ENCODE results near the gene NTM. TPM values are rescaled to one million over a fixed set of nuclear protein-coding genes. Genes with fewer than 3 reads are reported as not detected.

Gene NTM
- total and polyA plus RNA-seq, 2 experiments from 2014 or later = 25.9 to 49.0 TPM

- no peak overlapping the region for H3K27ac ChIP-seq
- in situ Hi-C loops (cut with MboI) = no loop called here
- no peak overlapping the region for H3K9ac ChIP-seq
- H3K9me2 ChIP-seq (ENCODE audit: insufficient read depth) = no peaks in the 10 kb centered on the region
- TF ChIP-seq EZH2phosphoT487 (IDR thresholded peaks at IDR 0.05; ENCODE audit: insufficient read depth, low read depth) = no peak
- no peak for TF ChIP-seq EZH2 (IDR thresholded peaks at IDR 0.05; ENCODE audit: insufficient read depth, poor library complexity, severe bottlenecking)
- H3K4me1 ChIP-seq (ENCODE audit: insufficient read depth) = no peaks in the 10 kb centered on the region
- no peaks in the 10 kb centered on the region for H3F3A ChIP-seq (ENCODE audit: insufficient read depth)
- H3K36me3 ChIP-seq (ENCODE audit: low read depth) = no peaks in the 10 kb centered on the region
- WGBS, 2 experiments (ENCODE audit: low coverage in 1 of 2, low lambda C conversion rate in 2 of 2, missing lambda C conversion rate in 2 of 2) = 77 to 80% methylated on average over 7 of the region's 7 CpGs
- no peaks in the 10 kb centered on the region for H4K20me1 ChIP-seq (ENCODE audit: insufficient read depth)
- no peak overlapping the region for H3K4me3 ChIP-seq
- no peak overlapping the region for H2AFZ ChIP-seq
- no peak for DNase-seq
- H3K27me3 ChIP-seq (replicated peaks; ENCODE audit: insufficient read depth) = no peaks in the 10 kb centered on the region
- H3K79me2 ChIP-seq (ENCODE audit: insufficient read depth) = no peaks in the 10 kb centered on the region
- no peak overlapping the region for H3K4me2 ChIP-seq (ENCODE audit: unreplicated experiment)
- H3K9me3 ChIP-seq (ENCODE audit: low read depth) = no peaks in the 10 kb centered on the region
Measured at GRCh38 chr11:131962818-131963217, 592.4 kb downstream of the NTM start.

- Histone ChIP-seq H3K27me3 (replicated peaks; ENCODE audit: insufficient read depth) (no peaks in the 10 kb centered on the region), H4K20me1 (ENCODE audit: insufficient read depth) (no peaks in the 10 kb centered on the region), H3K4me2 (ENCODE audit: unreplicated experiment) (no peak overlapping the region), H3K9me2 (ENCODE audit: insufficient read depth) (no peaks in the 10 kb centered on the region), H2AFZ (no peak overlapping the region), H3K4me3 (no peak overlapping the region), H3K27ac (no peak overlapping the region), H3K36me3 (ENCODE audit: low read depth) (no peaks in the 10 kb centered on the region), H3K9me3 (ENCODE audit: low read depth) (no peaks in the 10 kb centered on the region), H3K4me1 (ENCODE audit: insufficient read depth) (no peaks in the 10 kb centered on the region), H3F3A (ENCODE audit: insufficient read depth) (no peaks in the 10 kb centered on the region), H3K9ac (no peak overlapping the region), H3K79me2 (ENCODE audit: insufficient read depth) (no peaks in the 10 kb centered on the region)
- in situ Hi-C loops (cut with MboI) = no loop called here
- TF ChIP-seq EZH2phosphoT487 (IDR thresholded peaks at IDR 0.05; ENCODE audit: insufficient read depth, low read depth) (no peak), EZH2 (IDR thresholded peaks at IDR 0.05; ENCODE audit: insufficient read depth, poor library complexity, severe bottlenecking) (no peak)
- DNase-seq = no peak
- 89 to 90% methylated on average over 9 of the region's 9 CpGs for WGBS, 2 experiments (ENCODE audit: low coverage in 1 of 2, low lambda C conversion rate in 2 of 2, missing lambda C conversion rate in 2 of 2)
Measured at GRCh38 chr11:131964698-131965483, 594.5 kb downstream of the NTM start.

GRCh38 chr11:131965504-131965903 lies 595.1 kb downstream of the NTM start:
- 97 to 98% methylated on average over 3 of the region's 3 CpGs for WGBS, 2 experiments (ENCODE audit: low coverage in 1 of 2, low lambda C conversion rate in 2 of 2, missing lambda C conversion rate in 2 of 2)
- Histone ChIP-seq H3K4me2 (ENCODE audit: unreplicated experiment) (no peak overlapping the region), H3K4me1 (ENCODE audit: insufficient read depth) (no peaks in the 10 kb centered on the region), H3K27ac (no peak overlapping the region), H2AFZ (no peak overlapping the region), H3K9ac (no peak overlapping the region), H3F3A (ENCODE audit: insufficient read depth) (no peaks in the 10 kb centered on the region), H3K27me3 (replicated peaks; ENCODE audit: insufficient read depth) (no peaks in the 10 kb centered on the region), H3K79me2 (ENCODE audit: insufficient read depth) (no peaks in the 10 kb centered on the region), H3K9me3 (ENCODE audit: low read depth) (no peaks in the 10 kb centered on the region), H3K36me3 (ENCODE audit: low read depth) (no peaks in the 10 kb centered on the region), H4K20me1 (ENCODE audit: insufficient read depth) (no peaks in the 10 kb centered on the region), H3K9me2 (ENCODE audit: insufficient read depth) (no peaks in the 10 kb centered on the region), H3K4me3 (no peak overlapping the region)
- no peak for TF ChIP-seq EZH2 (IDR thresholded peaks at IDR 0.05; ENCODE audit: insufficient read depth, poor library complexity, severe bottlenecking)
- no peak for TF ChIP-seq EZH2phosphoT487 (IDR thresholded peaks at IDR 0.05; ENCODE audit: insufficient read depth, low read depth)
- in situ Hi-C loops (cut with MboI) = no loop called here
- DNase-seq = no peak

- Histone ChIP-seq H3K9me3 (ENCODE audit: low read depth) (no peaks in the 10 kb centered on the region), H3K9ac (no peak overlapping the region), H3K36me3 (ENCODE audit: low read depth) (no peaks in the 10 kb centered on the region), H3K4me2 (ENCODE audit: unreplicated experiment) (no peak overlapping the region), H3K9me2 (ENCODE audit: insufficient read depth) (no peaks in the 10 kb centered on the region), H3K27me3 (replicated peaks; ENCODE audit: insufficient read depth) (no peaks in the 10 kb centered on the region), H3K79me2 (ENCODE audit: insufficient read depth) (no peaks in the 10 kb centered on the region), H3K4me1 (ENCODE audit: insufficient read depth) (no peaks in the 10 kb centered on the region), H3K4me3 (no peak overlapping the region), H4K20me1 (ENCODE audit: insufficient read depth) (no peaks in the 10 kb centered on the region), H3F3A (ENCODE audit: insufficient read depth) (no peaks in the 10 kb centered on the region), H3K27ac (no peak overlapping the region), H2AFZ (no peak overlapping the region)
- no peak for DNase-seq
- 97 to 100% methylated on average over 2 of the region's 2 CpGs for whole genome bisulfite sequencing, 2 experiments (ENCODE audit: low coverage in 1 of 2, low lambda C conversion rate in 2 of 2, missing lambda C conversion rate in 2 of 2)
- in situ Hi-C loops (cut with MboI) = no loop called here
- no peak for TF ChIP-seq EZH2phosphoT487 (IDR thresholded peaks at IDR 0.05; ENCODE audit: insufficient read depth, low read depth)
- no peak for TF ChIP-seq EZH2 (IDR thresholded peaks at IDR 0.05; ENCODE audit: insufficient read depth, poor library complexity, severe bottlenecking)
Measured at GRCh38 chr11:131966667-131967066, 596.3 kb downstream of the NTM start.

All from GM23248 (cell line).